ENCODE measurements around the gene TTC32. TPM values are rescaled to one million over a fixed set of nuclear protein-coding genes. Genes with fewer than 3 reads are reported as not detected.

Gene TTC32
- total RNA-seq, 1 donor from 2014 or later: 19.0 TPM

- Mint-ChIP-seq H3K4me3 (no peak overlapping the region), H3K4me1 (ENCODE audit: unreplicated experiment) (peaks cover 16% of the 10 kb centered on the region), H3K9me3 (no peaks in the 10 kb centered on the region), H3K27ac (no peak overlapping the region), H3K27me3 (peaks cover 4% of the 10 kb centered on the region), H3K36me3 (peaks cover 4% of the 10 kb centered on the region)
- no peak for DNase-seq (ENCODE audit: extremely low spot score, unreplicated experiment)
- TF ChIP-seq CTCF (conservative IDR thresholded peaks at IDR 0.05): no peak
Observed at GRCh38 chr2:19886261-19886660, 15.5 kb downstream of the TTC32 start.

- no peak for DNase-seq (ENCODE audit: extremely low spot score, unreplicated experiment)
- peaks cover 4% of the 10 kb centered on the region for H3K27me3 Mint-ChIP-seq
- no peak overlapping the region for H3K4me3 Mint-ChIP-seq
- no peak for TF ChIP-seq CTCF (conservative IDR thresholded peaks at IDR 0.05)
- H3K4me1 Mint-ChIP-seq (ENCODE audit: unreplicated experiment): peaks cover 16% of the 10 kb centered on the region
- H3K27ac Mint-ChIP-seq: no peak overlapping the region
- no peaks in the 10 kb centered on the region for H3K9me3 Mint-ChIP-seq
- peaks cover 4% of the 10 kb centered on the region for H3K36me3 Mint-ChIP-seq
Observed at GRCh38 chr2:19885791-19886190, 16.0 kb downstream of the TTC32 start.

GRCh38 chr2:19883971-19884720 is 17.6 kb downstream of the TTC32 start:
- Mint-ChIP-seq H3K9me3 (peaks cover 5% of the 10 kb centered on the region), H3K4me3 (no peak overlapping the region), H3K27ac (no peak overlapping the region), H3K27me3 (peaks cover 6% of the 10 kb centered on the region), H3K4me1 (ENCODE audit: unreplicated experiment) (peaks cover 11% of the 10 kb centered on the region), H3K36me3 (peaks cover 5% of the 10 kb centered on the region)
- no peak for TF ChIP-seq CTCF (conservative IDR thresholded peaks at IDR 0.05)
- DNase-seq (ENCODE audit: extremely low spot score, unreplicated experiment): no peak

- Mint-ChIP-seq H3K4me1 (ENCODE audit: unreplicated experiment) (peaks cover 9% of the 10 kb centered on the region), H3K27ac (no peak overlapping the region), H3K27me3 (peaks cover 6% of the 10 kb centered on the region), H3K9me3 (peaks cover 6% of the 10 kb centered on the region), H3K36me3 (peaks cover 5% of the 10 kb centered on the region), H3K4me3 (no peak overlapping the region)
- DNase-seq (ENCODE audit: extremely low spot score, unreplicated experiment): no peak
- TF ChIP-seq CTCF (conservative IDR thresholded peaks at IDR 0.05): no peak
Observed at GRCh38 chr2:19883486-19883885, 18.3 kb downstream of the TTC32 start.

GRCh38 chr2:19882286-19882685 is 19.5 kb downstream of the TTC32 start:
- Mint-ChIP-seq H3K4me3 (no peak overlapping the region), H3K36me3 (peaks cover 5% of the 10 kb centered on the region), H3K4me1 (ENCODE audit: unreplicated experiment) (no peaks in the 10 kb centered on the region), H3K27ac (no peak overlapping the region), H3K9me3 (peaks cover 6% of the 10 kb centered on the region), H3K27me3 (peaks cover 6% of the 10 kb centered on the region)
- TF ChIP-seq CTCF (conservative IDR thresholded peaks at IDR 0.05): no peak
- no peak for DNase-seq (ENCODE audit: extremely low spot score, unreplicated experiment)

Measured in type B pancreatic cell (in vitro differentiated cells).